HepG2 (cell line): ENCODE results near the gene EFNA2. TPM values are rescaled to one million over a fixed set of nuclear protein-coding genes. Genes with fewer than 3 reads are reported as not detected.

Source experiments
- ADNP ChIP-seq: sonication (generic); formaldehyde crosslinking; IDR thresholded peaks from 2 replicates; pipeline ENCODE4 v1.4.0; 2020; ENCODE audit warnings: missing genetic modification reagents
- ARNTL ChIP-seq: sonication (generic); formaldehyde crosslinking; IDR thresholded peaks from 2 replicates; pipeline ENCODE4 v1.4.0; 2020; ENCODE audit warnings: mild to moderate bottlenecking, missing genetic modification reagents
- GABPA ChIP-seq, 2 experiments: IDR thresholded peaks; 2 replicates each; pipeline ENCODE4 v1.6.1; 2011 to 2016; ENCODE audit warnings: low read depth in 2 of 2, low read length in 1 of 2, missing biosample characterization in 1 of 2, missing genetic modification characterization in 1 of 2
- GPN1 ChIP-seq: sonication (generic); formaldehyde crosslinking; IDR thresholded peaks from 2 replicates; pipeline ENCODE4 v1.5.1; 2020; ENCODE audit warnings: missing genetic modification reagents, borderline replicate concordance
- ISX ChIP-seq: sonication (generic); formaldehyde crosslinking; conservative IDR thresholded peaks from 2 replicates; pipeline ENCODE4 v1.5.0; 2020; ENCODE audit warnings: missing genetic modification reagents
- KDM1A ChIP-seq: IDR thresholded peaks from 2 replicates; pipeline ENCODE4 v1.6.1; 2016; ENCODE audit warnings: missing compliant biosample characterization
- KLF6 ChIP-seq: IDR thresholded peaks from 2 replicates; pipeline ENCODE4 v1.8.0; 2016; ENCODE audit warnings: missing biosample characterization, missing genetic modification reagents
- MED1 ChIP-seq: sonication (generic); formaldehyde crosslinking; IDR thresholded peaks from 2 replicates; pipeline ENCODE4 v1.4.0; 2020; ENCODE audit warnings: missing genetic modification reagents
- NR2F6 ChIP-seq, 2 experiments: IDR thresholded peaks; 2 replicates each; pipeline ENCODE4 v1.6.1; 2016; ENCODE audit warnings: antibody characterized with exemption in 1 of 2, mild to moderate bottlenecking in 1 of 2
- RXRA ChIP-seq: sonication (generic); formaldehyde crosslinking; IDR thresholded peaks from 2 replicates; pipeline ENCODE4 v1.5.1; 2020; ENCODE audit warnings: missing genetic modification reagents
- TARDBP ChIP-seq: sonication (generic); formaldehyde crosslinking; IDR thresholded peaks from 2 replicates; pipeline ENCODE4 v1.8.0; 2022; ENCODE audit warnings: mild to moderate bottlenecking, missing genetic modification reagents
- THRA ChIP-seq: sonication (generic); formaldehyde crosslinking; IDR thresholded peaks from 2 replicates; pipeline ENCODE4 v1.4.0; 2020; ENCODE audit warnings: missing genetic modification reagents, borderline replicate concordance
- UBTF ChIP-seq: sonication (generic); formaldehyde crosslinking; IDR thresholded peaks from 2 replicates; pipeline ENCODE4 v1.4.0; 2020; ENCODE audit warnings: mild to moderate bottlenecking, missing genetic modification reagents
- ZBTB43 ChIP-seq: sonication (generic); formaldehyde crosslinking; conservative IDR thresholded peaks from 2 replicates; pipeline ENCODE4 v1.4.0; 2020; ENCODE audit warnings: missing genetic modification reagents
- ZMYM3 ChIP-seq: sonication (generic); formaldehyde crosslinking; IDR thresholded peaks from 2 replicates; pipeline ENCODE4 v1.5.1; 2020; ENCODE audit warnings: mild to moderate bottlenecking, missing genetic modification reagents
- ZNF138 ChIP-seq: sonication (generic); formaldehyde crosslinking; IDR thresholded peaks from 2 replicates; pipeline ENCODE4 v1.5.0; 2020; ENCODE audit warnings: mild to moderate bottlenecking, low read depth, missing genetic modification reagents
- ZNF235 ChIP-seq: sonication (generic); formaldehyde crosslinking; IDR thresholded peaks from 2 replicates; pipeline ENCODE4 v1.8.1; 2023; ENCODE audit warnings: mild to moderate bottlenecking, missing genetic modification reagents, borderline replicate concordance
- ZNF558 ChIP-seq: sonication (generic); formaldehyde crosslinking; IDR thresholded peaks from 2 replicates; pipeline ENCODE4 v1.9.0; 2022; ENCODE audit warnings: mild to moderate bottlenecking, missing genetic modification reagents, borderline replicate concordance
- ZNF562 ChIP-seq: sonication (generic); formaldehyde crosslinking; IDR thresholded peaks from 2 replicates; pipeline ENCODE4 v1.8.0; 2022; ENCODE audit warnings: missing genetic modification reagents, borderline replicate concordance
- ZNF598 ChIP-seq: sonication (generic); formaldehyde crosslinking; IDR thresholded peaks from 2 replicates; pipeline ENCODE4 v1.5.1; 2020; ENCODE audit warnings: mild to moderate bottlenecking, missing genetic modification reagents, borderline replicate concordance
- ZNF782 ChIP-seq: sonication (generic); formaldehyde crosslinking; IDR thresholded peaks from 2 replicates; pipeline ENCODE4 v1.4.0; 2020; ENCODE audit warnings: missing genetic modification reagents, mild to moderate bottlenecking, borderline replicate concordance
- ZXDC ChIP-seq: sonication (generic); formaldehyde crosslinking; IDR thresholded peaks from 2 replicates; pipeline ENCODE4 v1.5.0; 2020; ENCODE audit warnings: mild to moderate bottlenecking, missing genetic modification reagents
- polyA plus RNA-seq, 8 experiments: library from polyadenylated mRNA; depleted of rRNA in 3 of 8; stranded (reverse) in 7 of 8; unstranded in 1 of 8; fragments of >200 nt; fragmentation: Illumina TruSeq in 4 of 8; extraction: Trizol in 4 of 8; gene quantifications; 2 replicates each; pipeline versions ENCODE4 v1.2.1 to v1.2.3, GENCODE V29; 2011 to 2016; ENCODE audit warnings: low read depth in 4 of 8, missing spikeins in 1 of 8, mixed read lengths in 1 of 8; ENCODE audit not compliant: insufficient read depth in 1 of 8
- total RNA-seq, 5 experiments: library from RNA; depleted of rRNA; stranded (reverse); fragments of >200 nt; fragmentation: Illumina TruSeq; extraction: Trizol; gene quantifications; 2 replicates each; pipeline ENCODE4 v1.2.3, GENCODE V29; 2016; ENCODE audit warnings: low read depth in 1 of 5

The EFNA2 gene
- total and polyA plus RNA-seq, 2 of the 13 experiments (the other 11 are each of a cell fraction or from before 2014, with no cell fraction given), result 6.0 to 9.9 TPM

GRCh38 chr19:1264801-1265614 is 20.7 kb upstream of the EFNA2 start (continued):
- no peak for TF ChIP-seq ZNF598 (CRISPR knock-in tag)
- peak; percentile 86 for TF ChIP-seq RXRA (CRISPR knock-in tag)
- no peak for TF ChIP-seq GPN1 (CRISPR knock-in tag)
- peak; percentile 90 for TF ChIP-seq THRA (CRISPR knock-in tag)
- TF ChIP-seq KDM1A (CRISPR knock-in tag), result peak; percentile 80; the same call in 1 of the 2 replicates
- no peak; the same call in 1 of the 2 replicates for TF ChIP-seq ZNF782
- TF ChIP-seq ZBTB43 (CRISPR knock-in tag), result 0 out of 2 replicates have a peak, but pooled peaks have one; percentile 27
- no peak for TF ChIP-seq GABPA (IDR thresholded peaks at IDR 0.05; ENCODE audit: low read depth, low read length)
- no peak for TF ChIP-seq GABPA (CRISPR knock-in tag; IDR thresholded peaks at IDR 0.05; ENCODE audit: low read depth)
- peak; percentile 77 for TF ChIP-seq MED1 (CRISPR knock-in tag)
- peak; percentile 74 for TF ChIP-seq UBTF (CRISPR knock-in tag)
- no peak for TF ChIP-seq ISX (CRISPR knock-in tag)
- 0 out of 2 replicates have a peak, but pooled peaks have one; percentile 35 for TF ChIP-seq ZNF558 (CRISPR knock-in tag)
- peak; percentile 76 for TF ChIP-seq TARDBP (CRISPR knock-in tag)
- no peak for TF ChIP-seq ZXDC
- TF ChIP-seq ZMYM3 (CRISPR knock-in tag), result peak; percentile 65; the same call in 1 of the 2 replicates
- TF ChIP-seq ADNP (CRISPR knock-in tag), result 0 out of 2 replicates have a peak, but pooled peaks have one; percentile 47
- peak; percentile 85 for TF ChIP-seq NR2F6 (IDR thresholded peaks at IDR 0.05)
- peak; percentile 67 for TF ChIP-seq NR2F6 (CRISPR knock-in tag; IDR thresholded peaks at IDR 0.05)
- TF ChIP-seq KLF6 (CRISPR knock-in tag), result 0 out of 2 replicates have a peak, but pooled peaks have one; percentile 56
- TF ChIP-seq ZNF562 (CRISPR knock-in tag), result no peak
- no peak for TF ChIP-seq ZNF235
- TF ChIP-seq ZNF138 (CRISPR knock-in tag), result no peak
- peak; percentile 38 for TF ChIP-seq ARNTL
